ENCODE measurements around the gene HSD17B12. TPM values are rescaled to one million over a fixed set of nuclear protein-coding genes. Genes with fewer than 3 reads are reported as not detected.

The HSD17B12 gene
- total RNA-seq, 1 donor from 2014 or later, result 102 TPM

DNA sequence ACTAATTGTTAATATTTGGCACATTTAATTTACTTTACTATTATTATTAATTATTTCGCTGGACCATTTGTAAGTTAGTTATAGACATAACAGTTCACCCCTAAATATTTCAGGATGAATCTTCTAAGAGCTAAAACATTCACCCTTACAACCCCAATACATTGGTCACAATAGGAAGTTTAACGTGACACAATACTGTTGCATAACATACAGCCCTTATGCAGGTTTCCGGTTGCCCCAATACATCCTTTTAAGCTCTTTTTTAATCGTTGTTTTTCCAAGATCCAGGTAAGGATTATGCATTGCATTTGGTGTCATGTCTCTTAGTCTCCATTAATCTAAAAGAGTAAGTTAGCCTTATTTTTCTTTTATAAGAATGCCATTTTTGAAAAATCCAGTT is 71.2 kb downstream of the HSD17B12 start:
- Mint-ChIP-seq H3K4me1 (no peaks in the 10 kb centered on the region), H3K4me3 (no peak overlapping the region), H3K9me3 (peaks cover 2% of the 10 kb centered on the region), H3K36me3 (peaks cover 23% of the 10 kb centered on the region), H3K27me3 (ENCODE audit: insufficient read depth, low read depth) (no peaks in the 10 kb centered on the region), H3K27ac (no peak overlapping the region)
- no peaks in the 10 kb centered on the region for H3K9me3 ChIP-seq (ENCODE audit: low read depth)
- no peak overlapping the region for H3K27ac ChIP-seq
- no peak overlapping the region for H3K4me3 ChIP-seq
- peaks cover 7% of the 10 kb centered on the region for H3K79me2 ChIP-seq (ENCODE audit: low read depth)
- H3K36me3 ChIP-seq, result peaks cover 5% of the 10 kb centered on the region
- H3F3A ChIP-seq (ENCODE audit: low read depth), result no peaks in the 10 kb centered on the region
- H3K4me2 ChIP-seq, result no peak overlapping the region
- no peak overlapping the region for H3K9ac ChIP-seq
- DNase-seq (ENCODE audit: low spot score), result no peak
- no peak overlapping the region for H2AFZ ChIP-seq (replicated peaks)
- no peaks in the 10 kb centered on the region for H3K4me1 ChIP-seq
- no peaks in the 10 kb centered on the region for H3K27me3 ChIP-seq
- TF ChIP-seq EZH2phosphoT487 (IDR thresholded peaks at IDR 0.05) (no peak), EZH2 (IDR thresholded peaks at IDR 0.05) (no peak)
- TF ChIP-seq, protein P1, sequence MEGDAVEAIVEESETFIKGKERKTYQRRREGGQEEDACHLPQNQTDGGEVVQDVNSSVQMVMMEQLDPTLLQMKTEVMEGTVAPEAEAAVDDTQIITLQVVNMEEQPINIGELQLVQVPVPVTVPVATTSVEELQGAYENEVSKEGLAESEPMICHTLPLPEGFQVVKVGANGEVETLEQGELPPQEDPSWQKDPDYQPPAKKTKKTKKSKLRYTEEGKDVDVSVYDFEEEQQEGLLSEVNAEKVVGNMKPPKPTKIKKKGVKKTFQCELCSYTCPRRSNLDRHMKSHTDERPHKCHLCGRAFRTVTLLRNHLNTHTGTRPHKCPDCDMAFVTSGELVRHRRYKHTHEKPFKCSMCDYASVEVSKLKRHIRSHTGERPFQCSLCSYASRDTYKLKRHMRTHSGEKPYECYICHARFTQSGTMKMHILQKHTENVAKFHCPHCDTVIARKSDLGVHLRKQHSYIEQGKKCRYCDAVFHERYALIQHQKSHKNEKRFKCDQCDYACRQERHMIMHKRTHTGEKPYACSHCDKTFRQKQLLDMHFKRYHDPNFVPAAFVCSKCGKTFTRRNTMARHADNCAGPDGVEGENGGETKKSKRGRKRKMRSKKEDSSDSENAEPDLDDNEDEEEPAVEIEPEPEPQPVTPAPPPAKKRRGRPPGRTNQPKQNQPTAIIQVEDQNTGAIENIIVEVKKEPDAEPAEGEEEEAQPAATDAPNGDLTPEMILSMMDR (IDR thresholded peaks at IDR 0.05), result no peak
- H4K20me1 ChIP-seq (ENCODE audit: low read depth), result no peaks in the 10 kb centered on the region

GRCh38 chr11:43756575-43756974 is 76.0 kb downstream of the HSD17B12 start:
- no peaks in the 10 kb centered on the region for H4K20me1 ChIP-seq (ENCODE audit: low read depth)
- no peaks in the 10 kb centered on the region for H3K27me3 ChIP-seq
- no peaks in the 10 kb centered on the region for H3K79me2 ChIP-seq (ENCODE audit: low read depth)
- peaks cover 5% of the 10 kb centered on the region for H3K36me3 ChIP-seq
- Mint-ChIP-seq H3K27me3 (ENCODE audit: insufficient read depth, low read depth) (no peaks in the 10 kb centered on the region), H3K4me1 (no peaks in the 10 kb centered on the region), H3K27ac (no peak overlapping the region), H3K4me3 (no peak overlapping the region), H3K9me3 (no peaks in the 10 kb centered on the region), H3K36me3 (peaks cover 24% of the 10 kb centered on the region)
- H2AFZ ChIP-seq (replicated peaks), result no peak overlapping the region
- H3K4me2 ChIP-seq, result no peak overlapping the region
- H3K9me3 ChIP-seq (ENCODE audit: low read depth), result no peaks in the 10 kb centered on the region
- H3K9ac ChIP-seq, result no peak overlapping the region
- H3K4me3 ChIP-seq, result no peak overlapping the region
- TF ChIP-seq EZH2 (IDR thresholded peaks at IDR 0.05) (no peak), EZH2phosphoT487 (IDR thresholded peaks at IDR 0.05) (no peak)
- TF ChIP-seq, protein P1 (IDR thresholded peaks at IDR 0.05), result no peak
- no peak overlapping the region for H3K27ac ChIP-seq
- no peaks in the 10 kb centered on the region for H3K4me1 ChIP-seq
- DNase-seq (ENCODE audit: low spot score), result no peak
- no peaks in the 10 kb centered on the region for H3F3A ChIP-seq (ENCODE audit: low read depth)

DNA sequence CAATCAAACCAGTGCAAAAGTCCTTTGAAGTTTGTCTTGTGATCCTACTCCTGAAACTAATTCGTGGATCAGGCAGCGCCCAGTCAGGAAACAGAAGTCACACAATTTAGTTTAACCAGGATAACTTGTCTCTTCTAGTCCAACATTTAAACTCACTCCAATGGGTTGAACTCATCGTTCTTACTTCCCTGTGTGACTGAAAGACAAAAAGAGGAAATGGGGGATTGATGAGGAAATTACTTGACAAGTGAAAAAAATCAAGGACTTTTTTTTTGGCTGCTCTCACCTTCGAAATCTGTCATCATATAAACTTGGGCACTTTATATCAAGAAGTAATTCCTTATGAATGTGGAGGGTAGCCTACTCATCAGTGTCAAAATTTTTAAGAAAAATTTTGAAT is 78.4 kb downstream of the HSD17B12 start:
- DNase-seq (ENCODE audit: low spot score), result no peak
- Histone ChIP-seq H2AFZ (replicated peaks) (no peak overlapping the region), H3K79me2 (ENCODE audit: low read depth) (no peaks in the 10 kb centered on the region), H3K4me2 (no peak overlapping the region), H3K27ac (no peak overlapping the region), H3F3A (ENCODE audit: low read depth) (no peaks in the 10 kb centered on the region), H4K20me1 (ENCODE audit: low read depth) (no peaks in the 10 kb centered on the region), H3K9me3 (ENCODE audit: low read depth) (no peaks in the 10 kb centered on the region), H3K4me3 (no peak overlapping the region), H3K9ac (no peak overlapping the region), H3K27me3 (no peaks in the 10 kb centered on the region), H3K36me3 (peaks cover 5% of the 10 kb centered on the region), H3K4me1 (no peaks in the 10 kb centered on the region)
- TF ChIP-seq, protein P1 (IDR thresholded peaks at IDR 0.05), result no peak
- TF ChIP-seq EZH2phosphoT487 (IDR thresholded peaks at IDR 0.05), result no peak
- TF ChIP-seq EZH2 (IDR thresholded peaks at IDR 0.05), result no peak
- no peak overlapping the region for H3K27ac Mint-ChIP-seq
- H3K4me3 Mint-ChIP-seq, result no peak overlapping the region
- H3K4me1 Mint-ChIP-seq, result no peaks in the 10 kb centered on the region
- H3K9me3 Mint-ChIP-seq, result no peaks in the 10 kb centered on the region
- no peaks in the 10 kb centered on the region for H3K27me3 Mint-ChIP-seq (ENCODE audit: insufficient read depth, low read depth)
- H3K36me3 Mint-ChIP-seq, result peaks cover 26% of the 10 kb centered on the region

Measured in neural progenitor cell (in vitro differentiated cells).